ENCODE results near the gene CXCL14. TPM values are rescaled to one million over a fixed set of nuclear protein-coding genes. Genes with fewer than 3 reads are reported as not detected.
"Not testable (repeated sequence)": the region's sequence is repeated elsewhere in the genome, so short reads cannot be mapped to it uniquely, and the experiment has no call there.

CXCL14 gene
- total and polyA plus RNA-seq, 2 donors from 2014 or later = 104 to 414 TPM

DNA sequence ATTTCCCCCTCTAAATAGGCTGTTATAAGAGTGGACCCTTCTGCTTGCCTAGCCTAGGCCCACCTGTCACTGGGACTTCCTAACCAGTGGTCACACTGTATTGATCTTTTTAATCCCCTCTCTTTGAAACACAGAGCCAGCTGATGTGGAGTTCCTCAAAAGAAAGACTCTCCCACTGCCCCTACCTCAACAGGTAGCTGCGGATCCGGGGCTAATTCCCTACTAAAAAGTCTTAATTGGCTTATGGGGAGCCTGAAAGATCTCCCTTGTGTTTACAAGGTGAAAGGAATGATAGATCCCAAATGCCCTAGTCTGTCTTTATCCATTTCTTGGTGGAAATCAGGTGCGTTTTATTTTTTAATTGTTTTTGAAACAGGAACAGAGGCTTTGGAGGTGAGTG lies 45.0 kb downstream of the CXCL14 start:
- Histone ChIP-seq H3K27me3 (ENCODE audit: control insufficient read depth, insufficient read depth, low read length) (peaks cover 50% of the 10 kb centered on the region), H3K9me3 (ENCODE audit: control insufficient read depth in 2 of 3, insufficient read depth in 1 of 3, low read length in 3 of 3) (peaks cover 0 to 4% (median 0%) of the 10 kb centered on the region in 3 donors), H3K4me1 (ENCODE audit: control insufficient read depth in 2 of 3, insufficient read depth in 2 of 3, low read depth in 1 of 3, low read length in 3 of 3) (peaks cover 0 to 5% (median 0%) of the 10 kb centered on the region in 3 donors), H3K27ac (ENCODE audit: low read depth in 2 of 2, low read length in 2 of 2) (no peak overlapping the region), H3K4me3 (ENCODE audit: low read length in 3 of 3) (no peak overlapping the region), H3K9ac (ENCODE audit: low read length in 3 of 3) (no peak overlapping the region), H3K36me3 (ENCODE audit: control insufficient read depth in 2 of 3, insufficient read depth in 3 of 3, low read length in 3 of 3) (no peaks in the 10 kb centered on the region)
- intact Hi-C loops (cut with DNase I) = no loop called here
- DNase-seq (no peak), FAIRE-seq (no peak)
- no peak for TF ChIP-seq CTCF (IDR thresholded peaks at IDR 0.05; ENCODE audit: borderline replicate concordance, extremely low read depth, insufficient read depth)

GRCh38 chr5:135533334-135533733 lies 45.5 kb downstream of the CXCL14 start:
- peaks cover 0 to 5% (median 0%) of the 10 kb centered on the region in 3 donors for H3K4me1 ChIP-seq (ENCODE audit: control insufficient read depth in 2 of 3, insufficient read depth in 2 of 3, low read depth in 1 of 3, low read length in 3 of 3)
- peaks cover 45% of the 10 kb centered on the region for H3K27me3 ChIP-seq (ENCODE audit: control insufficient read depth, insufficient read depth, low read length)
- H3K9ac ChIP-seq (ENCODE audit: low read length in 3 of 3) = no peak overlapping the region
- H3K4me3 ChIP-seq (ENCODE audit: low read length in 3 of 3) = no peak overlapping the region
- DNase-seq (no peak), FAIRE-seq (no peak)
- no peak for TF ChIP-seq CTCF (IDR thresholded peaks at IDR 0.05; ENCODE audit: borderline replicate concordance, extremely low read depth, insufficient read depth)
- H3K36me3 ChIP-seq (ENCODE audit: control insufficient read depth in 2 of 3, insufficient read depth in 3 of 3, low read length in 3 of 3) = no peaks in the 10 kb centered on the region
- no peak overlapping the region for H3K27ac ChIP-seq (ENCODE audit: low read depth in 2 of 2, low read length in 2 of 2)
- intact Hi-C loops (cut with DNase I) = no loop called here
- H3K9me3 ChIP-seq (ENCODE audit: control insufficient read depth in 2 of 3, insufficient read depth in 1 of 3, low read length in 3 of 3) = peaks cover 0 to 4% (median 0%) of the 10 kb centered on the region in 3 donors

GRCh38 chr5:135529576-135529975 lies 49.2 kb downstream of the CXCL14 start:
- FAIRE-seq; H3K27ac ChIP-seq (ENCODE audit: low read depth in 2 of 2, low read length in 2 of 2); H3K9me3 ChIP-seq (ENCODE audit: control insufficient read depth in 2 of 3, insufficient read depth in 1 of 3, low read length in 3 of 3); intact Hi-C loops (cut with DNase I); H3K4me1 ChIP-seq (ENCODE audit: control insufficient read depth in 2 of 3, insufficient read depth in 2 of 3, low read depth in 1 of 3, low read length in 3 of 3); DNase-seq; H3K36me3 ChIP-seq (ENCODE audit: control insufficient read depth in 2 of 3, insufficient read depth in 3 of 3, low read length in 3 of 3); H3K4me3 ChIP-seq (ENCODE audit: low read length in 3 of 3); H3K9ac ChIP-seq (ENCODE audit: low read length in 3 of 3): not testable (repeated sequence)
- peaks cover 24% of the 10 kb centered on the region for H3K27me3 ChIP-seq (ENCODE audit: control insufficient read depth, insufficient read depth, low read length)

DNA sequence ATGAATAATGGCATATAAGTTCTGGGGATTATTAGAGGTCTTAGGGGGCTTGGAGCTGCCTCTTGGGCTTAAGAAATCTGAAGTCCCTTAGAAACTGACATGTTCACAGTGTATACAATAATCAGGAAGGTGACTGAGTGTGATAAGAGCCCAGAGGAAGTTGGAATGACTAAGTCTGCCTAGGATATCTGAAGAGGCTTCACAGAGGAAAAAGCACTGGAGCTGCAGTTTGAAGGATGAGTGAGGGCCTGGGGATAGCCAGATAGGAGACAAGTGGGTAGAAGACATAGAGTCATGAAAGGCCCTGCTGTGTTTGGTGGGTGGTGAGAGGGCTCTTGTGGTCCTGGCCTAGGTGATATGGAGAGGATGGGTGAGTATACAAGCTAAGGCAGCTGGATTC lies 51.9 kb downstream of the CXCL14 start:
- Histone ChIP-seq H3K9me3 (ENCODE audit: control insufficient read depth in 2 of 3, insufficient read depth in 1 of 3, low read length in 3 of 3) (no peaks in the 10 kb centered on the region), H3K27me3 (ENCODE audit: control insufficient read depth, insufficient read depth, low read length) (peaks cover 4% of the 10 kb centered on the region)

More for the DNA sequence above, 51.9 kb downstream of the CXCL14 start:
- DNase-seq (no peak), FAIRE-seq (no peak)
- no peaks in the 10 kb centered on the region for H3K36me3 ChIP-seq (ENCODE audit: control insufficient read depth in 2 of 3, insufficient read depth in 3 of 3, low read length in 3 of 3)
- intact Hi-C loops (cut with DNase I) = no loop called here
- no peak overlapping the region for H3K9ac ChIP-seq (ENCODE audit: low read length in 3 of 3)
- no peak overlapping the region for H3K4me3 ChIP-seq (ENCODE audit: low read length in 3 of 3)
- H3K4me1 ChIP-seq (ENCODE audit: control insufficient read depth in 2 of 3, insufficient read depth in 2 of 3, low read depth in 1 of 3, low read length in 3 of 3) = no peaks in the 10 kb centered on the region
- TF ChIP-seq CTCF (IDR thresholded peaks at IDR 0.05; ENCODE audit: borderline replicate concordance, extremely low read depth, insufficient read depth) = no peak
- no peak overlapping the region for H3K27ac ChIP-seq (ENCODE audit: low read depth in 2 of 2, low read length in 2 of 2)
